Fibroblast of skin of back (primary cell): ENCODE data around the gene SFXN5.
A peak's percentile ranks its signal among the peaks of the same experiment; 100 is the strongest.

Experiments used
- DNase-seq: peaks from one replicate; pipeline ENCODE4 v3.0.0-alpha.2; 2013

SFXN5 gene

GRCh38 chr2:72993147-72993932 is 78.2 kb downstream of the SFXN5 start:
- peak; percentile 38 for DNase-seq

- no peak for DNase-seq
Observed at GRCh38 chr2:72992734-72993102, 78.8 kb downstream of the SFXN5 start.

GRCh38 chr2:72991980-72992733 is 79.4 kb downstream of the SFXN5 start:
- no peak for DNase-seq

GRCh38 chr2:72991439-72991725 is 80.1 kb downstream of the SFXN5 start:
- DNase-seq = no peak

GRCh38 chr2:72990695-72991438 is 80.6 kb downstream of the SFXN5 start:
- DNase-seq = no peak

- no peak for DNase-seq
Observed at GRCh38 chr2:72989770-72990556, 81.5 kb downstream of the SFXN5 start.

GRCh38 chr2:72988726-72989273 is 82.7 kb downstream of the SFXN5 start:
- no peak for DNase-seq

- DNase-seq = no peak
Observed at GRCh38 chr2:72988041-72988440, 83.5 kb downstream of the SFXN5 start.

- DNase-seq = no peak
Observed at GRCh38 chr2:72985891-72986683, 85.4 kb downstream of the SFXN5 start.

- no peak for DNase-seq
Observed at GRCh38 chr2:72985136-72985535, 86.4 kb downstream of the SFXN5 start.

- DNase-seq = no peak
Observed at GRCh38 chr2:72984172-72984671, 87.3 kb downstream of the SFXN5 start.

- DNase-seq = no peak
Observed at GRCh38 chr2:72983500-72984161, 87.9 kb downstream of the SFXN5 start.

GRCh38 chr2:72982781-72983499 is 88.6 kb downstream of the SFXN5 start:
- no peak for DNase-seq

GRCh38 chr2:72982219-72982618 is 89.3 kb downstream of the SFXN5 start:
- no peak for DNase-seq

- no peak for DNase-seq
Observed at GRCh38 chr2:72981536-72981935, 90.0 kb downstream of the SFXN5 start.

GRCh38 chr2:72980535-72981217 is 90.8 kb downstream of the SFXN5 start:
- peak; percentile 36 for DNase-seq

GRCh38 chr2:72979896-72980295 is 91.6 kb downstream of the SFXN5 start:
- no peak for DNase-seq

- DNase-seq = no peak
Observed at GRCh38 chr2:72975017-72975416, 96.5 kb downstream of the SFXN5 start.

GRCh38 chr2:72974436-72974754 is 97.1 kb downstream of the SFXN5 start:
- no peak for DNase-seq
